Measurements from ENCODE around the gene SPIRE1.
A peak's percentile ranks its signal among the peaks of the same experiment; 100 is the strongest.
"Not testable (repeated sequence)": the region's sequence is repeated elsewhere in the genome, so short reads cannot be mapped to it uniquely, and the experiment has no call there.

SPIRE1 gene

GRCh38 chr18:12564378-12564777 is 93.5 kb downstream of the SPIRE1 start:
- TF ChIP-seq CTCF (conservative IDR thresholded peaks at IDR 0.05) = no peak
- H3K27ac ChIP-seq = no peak overlapping the region

GRCh38 chr18:12560600-12560999 is 97.3 kb downstream of the SPIRE1 start:
- H3K27ac ChIP-seq = not testable (repeated sequence)

GRCh38 chr18:12559319-12559718 is 98.6 kb downstream of the SPIRE1 start:
- no peak overlapping the region for H3K27ac ChIP-seq
- TF ChIP-seq CTCF (conservative IDR thresholded peaks at IDR 0.05) = no peak

GRCh38 chr18:12556946-12557806 is 100.7 kb downstream of the SPIRE1 start:
- TF ChIP-seq CTCF (conservative IDR thresholded peaks at IDR 0.05) = no peak
- no peak overlapping the region for H3K27ac ChIP-seq

GRCh38 chr18:12554796-12555388 is 103.0 kb downstream of the SPIRE1 start:
- TF ChIP-seq CTCF (conservative IDR thresholded peaks at IDR 0.05) = no peak
- no peak overlapping the region for H3K27ac ChIP-seq

- H3K27ac ChIP-seq = peak overlapping the region; percentile 7; the same call in 1 of the 2 replicates
- no peak for TF ChIP-seq CTCF (conservative IDR thresholded peaks at IDR 0.05)
These were observed 105.0 kb downstream of the SPIRE1 start for GRCh38 chr18:12552879-12553242.

- peak overlapping the region; percentile 7; the same call in 1 of the 2 replicates for H3K27ac ChIP-seq
These were observed 105.7 kb downstream of the SPIRE1 start for GRCh38 chr18:12551943-12552878.

GRCh38 chr18:12551466-12551865 is 106.4 kb downstream of the SPIRE1 start:
- H3K27ac ChIP-seq = not testable (repeated sequence)

Data from VCaP (cell line).